ENCODE data around the gene SMTNL2.

The SMTNL2 gene

GRCh38 chr17:4584101-4584916, at the start of gene SMTNL2:
SMTNL2 (plus strand) TSS chr17:4584529; CDS start chr17:4584606, 77 bp downstream.
- no peak for DNase-seq (ENCODE audit: low spot score)

DNA sequence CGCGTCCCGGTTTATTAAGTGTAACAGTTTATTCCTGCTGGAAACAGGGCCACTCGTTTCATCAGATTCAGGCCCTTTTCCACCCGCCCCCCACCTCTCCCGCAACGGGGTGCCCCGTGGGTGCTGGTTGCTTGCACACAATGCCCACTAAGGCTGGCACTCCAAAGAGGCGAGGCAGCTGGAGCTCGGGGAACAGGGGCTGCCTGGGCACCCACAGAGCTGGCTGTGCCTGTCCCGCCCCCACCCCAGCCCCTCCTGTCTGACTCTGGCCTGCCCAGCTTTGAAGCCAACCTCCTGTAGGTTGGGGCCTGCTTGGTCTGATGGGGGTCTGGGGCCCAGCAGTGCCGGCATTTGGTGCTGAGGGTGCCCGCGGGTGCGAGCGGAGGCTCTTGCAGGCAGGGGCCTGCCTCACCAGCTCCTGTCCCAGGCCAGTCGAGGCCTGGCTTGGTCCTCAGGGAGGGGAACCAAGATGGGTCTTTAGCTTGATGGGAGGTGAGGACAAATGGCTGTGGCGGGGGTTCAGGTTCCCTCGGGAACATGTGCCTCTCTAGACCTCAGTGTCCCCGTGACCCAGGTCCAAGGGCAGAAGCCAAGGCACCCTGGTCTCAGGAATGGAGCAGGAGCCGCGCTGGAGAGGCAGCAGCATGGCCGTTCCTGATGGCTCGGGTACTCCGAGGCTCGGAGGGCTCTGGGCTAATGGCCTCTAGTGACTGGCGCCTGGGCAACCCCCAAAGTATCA, 49.2 kb upstream of the SMTNL2 start:
- DNase-seq (ENCODE audit: low spot score) = no peak

DNA sequence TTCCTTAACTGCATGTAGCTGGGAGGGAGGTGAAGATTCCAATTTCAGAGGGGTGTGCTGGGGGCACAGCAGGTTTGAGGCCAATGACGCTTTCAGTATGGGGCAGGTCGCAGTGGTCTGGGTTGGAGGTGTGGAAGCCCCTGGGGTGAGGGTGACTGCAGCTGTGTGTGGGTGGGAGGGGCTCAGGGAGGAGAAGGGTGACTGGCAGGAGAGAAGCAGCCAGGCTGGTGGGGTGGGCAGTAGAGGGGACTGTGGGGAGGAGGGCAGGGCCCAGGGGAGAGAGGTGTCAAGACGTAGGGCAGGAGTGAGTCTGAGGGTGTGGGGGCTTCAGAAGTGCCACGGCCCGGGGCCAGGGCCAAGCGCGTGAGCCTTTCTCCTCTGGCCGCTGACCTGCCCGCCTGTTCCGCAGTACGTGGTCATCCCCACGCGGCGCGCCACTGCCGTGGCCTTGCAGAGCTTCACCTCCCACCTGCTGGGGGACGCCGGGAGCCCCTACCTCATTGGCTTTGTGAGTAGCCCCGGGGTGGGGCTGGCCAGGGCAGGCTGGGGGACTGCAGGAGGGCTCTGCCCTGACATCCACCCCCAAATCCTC, 48.6 kb upstream of the SMTNL2 start:
- DNase-seq (ENCODE audit: low spot score) = no peak

GRCh38 chr17:4536259-4536741, 48.0 kb upstream of the SMTNL2 start:
- peak; percentile 45 for DNase-seq (ENCODE audit: low spot score)

DNA sequence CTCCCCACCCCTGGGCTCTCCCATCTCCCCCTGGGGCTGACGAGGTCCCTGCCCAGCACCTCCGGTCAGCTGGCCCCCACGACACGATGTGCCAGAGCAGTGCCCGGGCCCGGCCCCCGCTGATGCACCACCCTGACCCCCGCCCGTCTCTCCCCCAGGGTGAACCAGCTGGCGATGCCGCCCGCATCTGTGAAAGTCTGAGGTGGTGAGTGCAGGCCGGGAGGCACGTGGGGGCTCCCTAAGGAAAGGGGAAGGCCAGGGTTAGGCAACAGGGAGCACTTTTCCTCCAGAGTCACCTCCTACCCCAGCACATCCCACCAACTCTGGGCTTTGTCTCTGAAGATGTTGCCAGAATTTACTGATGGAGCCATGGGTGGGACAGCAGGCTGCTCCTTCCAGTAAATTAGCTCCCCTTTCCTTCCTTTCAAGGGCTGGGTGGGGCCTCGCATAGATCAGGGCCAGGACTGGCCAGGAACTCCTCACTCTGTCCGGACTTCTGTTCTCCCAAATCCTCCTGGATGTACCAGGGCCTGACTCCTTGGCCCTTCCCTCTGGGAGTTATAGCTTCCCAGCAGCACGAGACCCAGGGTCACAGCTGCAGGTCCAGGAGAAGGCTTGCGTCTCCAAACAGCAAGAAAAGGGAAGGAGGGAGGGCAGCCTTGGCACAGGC, 47.5 kb upstream of the SMTNL2 start:
- peak; percentile 54 for DNase-seq (ENCODE audit: low spot score)

- no peak for DNase-seq (ENCODE audit: low spot score)
Observed at GRCh38 chr17:4537451-4538235, 46.7 kb upstream of the SMTNL2 start.

DNA sequence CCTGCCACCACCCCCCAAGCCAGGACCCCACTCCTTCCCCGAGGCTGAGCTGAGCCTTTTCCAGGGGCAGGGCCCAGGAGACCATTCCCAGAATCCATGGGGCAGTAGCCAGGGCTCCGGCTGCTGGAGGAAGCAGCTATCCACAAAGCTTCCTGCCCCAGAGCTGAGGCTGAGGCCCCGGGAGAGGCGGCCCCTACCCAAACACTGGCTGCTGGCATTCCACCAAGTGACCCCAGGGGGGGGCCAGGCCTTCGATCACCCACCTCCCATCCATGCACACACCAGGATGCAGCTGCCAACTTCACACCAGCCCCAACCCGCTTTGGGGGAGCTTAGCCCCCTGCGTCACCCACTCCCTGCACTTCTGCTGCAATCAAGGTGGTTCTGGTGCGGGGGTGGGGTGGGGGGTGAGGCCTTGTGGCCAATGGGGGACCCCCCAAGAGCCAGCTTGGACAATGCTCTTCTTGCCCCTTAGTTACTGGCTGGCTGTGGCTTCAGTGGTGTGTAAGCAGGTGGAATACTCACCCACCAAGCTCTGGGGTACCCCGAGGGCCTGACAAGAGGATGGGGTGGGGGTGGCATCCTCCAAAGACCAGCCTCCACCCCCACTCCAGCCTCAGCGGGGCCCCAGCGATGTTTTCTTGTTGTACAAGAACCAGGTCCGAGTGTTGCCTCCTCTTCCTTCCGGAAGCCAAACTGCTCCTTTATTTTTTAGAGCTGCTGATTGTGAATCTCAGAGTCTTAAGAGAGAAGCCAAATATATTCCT, 45.9 kb upstream of the SMTNL2 start:
- DNase-seq (ENCODE audit: low spot score) = no peak

DNA sequence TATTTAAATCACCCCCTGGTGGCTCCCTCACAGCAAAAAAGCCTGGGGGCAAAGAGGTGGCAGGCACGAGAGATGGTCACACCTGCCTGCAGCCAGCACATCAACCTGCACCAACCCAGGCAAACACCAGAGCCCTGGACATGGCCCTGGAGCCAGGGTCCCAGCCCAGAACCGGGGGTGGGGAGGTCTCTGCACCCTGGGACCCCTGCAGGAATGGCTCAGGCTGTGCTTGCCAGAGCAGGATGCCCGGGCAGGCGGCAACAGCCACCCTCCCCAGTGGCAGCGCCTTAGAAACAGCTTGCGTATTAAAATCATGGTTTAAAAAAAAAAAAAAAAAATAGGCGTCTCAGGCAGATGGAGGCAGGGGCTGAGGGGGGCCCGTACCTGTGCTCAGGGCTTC, 45.3 kb upstream of the SMTNL2 start:
- no peak for DNase-seq (ENCODE audit: low spot score)

DNA sequence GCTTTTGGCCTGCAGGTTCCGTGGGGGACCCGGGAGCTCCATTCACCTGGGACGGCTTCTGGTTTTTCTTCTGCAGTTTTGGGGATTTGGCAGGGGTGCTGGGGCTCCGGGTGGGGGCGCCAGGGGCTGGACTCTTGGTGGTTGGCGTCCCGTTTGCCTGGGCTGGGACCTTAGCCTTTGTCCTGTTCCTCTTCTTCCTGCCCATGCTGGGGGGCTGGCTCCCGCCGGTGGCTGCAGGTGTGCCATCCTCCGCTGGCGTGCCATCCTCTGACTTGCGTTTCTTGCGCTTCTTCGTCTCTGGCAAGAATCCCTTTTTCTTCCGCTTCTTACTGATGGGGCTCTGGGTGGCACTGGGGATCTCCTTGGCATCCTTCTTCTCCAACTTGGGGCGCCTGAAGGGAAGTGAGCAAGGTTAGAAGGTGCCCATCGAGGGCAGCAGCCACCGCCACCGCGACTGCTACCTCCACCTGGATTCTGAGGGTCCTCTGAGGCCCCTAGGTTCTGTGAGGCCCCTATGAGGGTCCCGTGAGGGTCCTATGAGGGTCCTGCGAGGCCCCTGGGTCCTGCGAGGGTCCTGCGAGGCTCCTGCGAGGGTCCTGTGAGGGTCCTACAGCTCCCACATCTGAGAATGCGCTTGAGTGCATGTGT, 44.6 kb upstream of the SMTNL2 start:
- DNase-seq (ENCODE audit: low spot score) = no peak

DNA sequence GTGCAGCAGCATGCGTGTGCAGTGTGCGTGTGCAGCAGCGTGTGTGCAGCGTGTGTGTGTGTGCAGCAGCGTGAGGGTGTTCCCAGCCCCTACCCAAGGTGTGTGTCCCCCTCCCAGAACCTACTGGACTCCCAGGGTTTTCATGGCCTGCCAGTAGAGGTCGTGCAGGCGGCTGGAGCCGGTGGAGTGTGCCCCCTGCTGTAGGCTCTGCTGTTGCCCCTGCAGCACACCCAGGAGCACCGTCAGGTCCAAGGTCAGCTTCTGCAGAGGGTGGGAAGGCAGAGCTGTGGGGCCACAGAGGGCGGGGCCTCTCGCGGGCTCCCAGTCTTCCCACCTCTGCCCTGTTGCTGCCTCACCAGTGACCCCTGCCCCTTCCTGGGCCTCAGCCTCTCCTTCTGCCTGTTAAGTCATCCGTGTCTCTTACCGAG, 44.1 kb upstream of the SMTNL2 start:
- DNase-seq (ENCODE audit: low spot score) = no peak

DNA sequence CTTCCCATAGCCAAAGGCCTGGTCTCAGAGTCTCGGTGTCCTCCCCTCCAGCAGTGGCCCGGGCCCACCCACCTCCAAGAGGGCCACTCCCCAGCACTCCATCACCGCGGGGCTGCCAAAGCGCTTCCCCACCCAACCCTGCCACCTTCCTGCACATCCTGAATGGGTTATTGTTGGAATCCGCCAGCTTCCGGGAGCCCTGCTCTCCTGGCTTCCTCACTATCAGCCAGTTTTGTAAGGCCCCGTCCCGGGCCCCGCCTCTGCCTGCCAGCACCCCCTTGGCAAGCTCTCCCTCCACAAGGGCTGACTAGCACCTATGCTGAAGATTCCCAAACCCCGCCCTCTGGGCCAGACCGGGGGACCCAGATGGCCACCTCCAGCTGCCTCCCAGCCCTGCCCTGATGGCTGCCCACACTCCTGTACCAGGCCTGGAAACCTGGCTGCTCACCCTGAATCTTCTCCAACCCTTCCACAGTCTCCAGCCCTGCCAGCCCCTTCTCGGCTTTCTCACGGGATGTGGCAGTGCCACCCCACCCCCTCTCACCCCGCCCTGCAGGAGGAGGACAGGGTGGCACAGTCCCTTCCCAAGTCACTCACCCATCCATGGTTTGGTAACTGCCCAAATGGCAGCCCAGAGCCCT, 43.5 kb upstream of the SMTNL2 start:
- DNase-seq (ENCODE audit: low spot score) = no peak

GRCh38 chr17:4541328-4542002, 42.9 kb upstream of the SMTNL2 start:
- DNase-seq (ENCODE audit: low spot score) = no peak

GRCh38 chr17:4542003-4542725, 42.2 kb upstream of the SMTNL2 start:
- no peak for DNase-seq (ENCODE audit: low spot score)

- no peak for DNase-seq (ENCODE audit: low spot score)
Observed at GRCh38 chr17:4542726-4543191, 41.6 kb upstream of the SMTNL2 start.

DNA sequence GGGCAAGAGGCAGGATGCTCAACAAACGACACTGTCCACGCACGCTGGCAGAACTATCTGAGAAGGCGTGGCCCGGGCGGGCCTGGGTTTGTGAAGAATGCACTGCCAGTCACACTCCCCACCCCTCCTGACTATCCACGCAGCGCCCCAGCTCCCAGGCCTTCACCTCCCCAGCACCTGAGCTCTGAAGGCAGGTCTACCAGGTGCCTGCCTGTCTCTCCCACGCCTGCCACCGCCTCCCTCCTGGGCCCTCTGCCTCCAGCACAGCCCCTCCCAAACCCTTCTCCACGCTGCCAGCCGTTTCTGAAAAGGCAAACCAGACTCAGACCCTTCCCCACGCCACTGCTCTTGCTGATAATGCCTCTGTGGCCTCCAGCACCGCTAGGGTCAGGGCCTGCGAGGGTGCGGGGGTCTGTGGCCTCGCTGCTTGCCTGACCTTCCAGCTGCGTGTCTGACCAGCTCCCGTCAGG, 40.7 kb upstream of the SMTNL2 start:
- DNase-seq (ENCODE audit: low spot score) = no peak

- no peak for DNase-seq (ENCODE audit: low spot score)
Observed at GRCh38 chr17:4544135-4544950, 40.0 kb upstream of the SMTNL2 start.

DNA sequence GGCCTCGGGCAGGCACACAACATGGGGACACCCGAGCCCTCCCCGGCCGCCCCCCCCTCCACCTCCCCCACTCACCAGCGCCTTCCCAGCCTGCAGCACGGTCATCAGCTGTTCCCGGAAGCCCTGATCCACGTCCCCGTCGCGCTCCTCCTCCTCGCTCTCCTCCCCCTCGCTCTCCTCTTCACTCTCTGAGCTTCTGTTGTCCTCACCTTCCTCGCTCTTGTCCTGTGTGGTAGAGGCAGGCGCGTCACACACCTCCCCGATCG, 39.4 kb upstream of the SMTNL2 start:
- DNase-seq (ENCODE audit: low spot score) = no peak
